HG02870 (cell line): ENCODE measurements around the gene IL19.

ENCODE experiments used
- ATAC-seq: cut with Tn5 transposase; IDR thresholded peaks from one replicate; pipeline ENCODE4 v1.9.1; 2021; ENCODE audit warnings: mild to moderate bottlenecking, moderate library complexity; ENCODE audit not compliant: unreplicated experiment

Gene IL19

GRCh38 chr1:206797534-206798383 is 27.2 kb downstream of the IL19 start:
- ATAC-seq = no peak

DNA sequence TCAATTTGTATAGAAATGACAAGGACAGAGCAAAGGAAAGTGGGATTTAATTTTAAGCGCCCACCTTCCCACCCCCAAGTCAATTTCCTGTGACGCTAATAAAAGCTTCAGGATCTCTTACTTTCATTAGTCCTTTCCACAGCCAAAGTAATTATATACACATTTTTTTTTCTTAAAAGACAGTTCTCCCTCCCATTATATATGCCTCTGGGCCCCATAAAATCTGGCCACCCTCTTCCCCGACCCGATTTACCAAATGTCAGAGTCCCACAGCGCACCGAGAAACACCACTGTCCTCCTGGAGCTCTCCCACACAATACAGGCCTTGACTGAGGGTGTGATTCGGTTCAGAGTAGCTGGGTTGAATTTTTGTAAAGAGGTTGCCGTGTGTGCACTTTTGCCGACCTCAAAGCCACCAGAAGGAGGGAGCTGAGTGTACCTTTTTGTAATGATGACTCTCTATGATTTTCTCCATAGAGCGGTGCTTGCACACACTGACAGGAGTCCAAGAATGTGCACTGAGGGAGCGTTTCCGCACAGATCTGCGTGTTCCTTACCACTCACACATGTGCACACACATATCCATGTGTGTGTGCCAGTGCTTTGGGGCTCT is 27.9 kb downstream of the IL19 start:
- ATAC-seq = no peak

GRCh38 chr1:206799311-206799710 is 28.7 kb downstream of the IL19 start:
- ATAC-seq = no peak

DNA sequence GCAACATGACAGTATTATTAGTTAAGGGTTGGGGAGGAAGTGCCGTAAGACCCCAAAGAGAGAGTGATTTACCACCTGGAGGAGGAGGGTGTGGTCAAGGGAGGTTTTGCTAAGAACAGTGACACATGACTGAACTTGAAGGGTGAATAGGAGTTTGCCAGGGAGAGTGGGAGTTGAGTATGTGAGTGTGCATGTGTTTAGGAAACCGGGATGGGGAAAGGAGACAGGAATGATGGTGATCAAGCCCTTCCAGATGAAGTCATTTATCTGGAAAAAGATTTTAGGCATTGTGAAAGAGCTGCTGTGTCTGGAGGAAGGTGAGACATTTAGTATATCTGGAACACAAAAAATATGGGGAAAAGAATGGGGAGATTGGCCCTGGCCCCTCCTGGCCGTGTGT is 29.8 kb downstream of the IL19 start:
- ATAC-seq = no peak

- no peak for ATAC-seq
Measured at GRCh38 chr1:206800891-206801290, 30.3 kb downstream of the IL19 start.

GRCh38 chr1:206801467-206801866 is 30.9 kb downstream of the IL19 start:
- ATAC-seq = no peak

GRCh38 chr1:206802401-206802800 is 31.8 kb downstream of the IL19 start:
- no peak for ATAC-seq

- peak; percentile 97 for ATAC-seq
Measured at GRCh38 chr1:206803221-206803730, 32.7 kb downstream of the IL19 start.

DNA sequence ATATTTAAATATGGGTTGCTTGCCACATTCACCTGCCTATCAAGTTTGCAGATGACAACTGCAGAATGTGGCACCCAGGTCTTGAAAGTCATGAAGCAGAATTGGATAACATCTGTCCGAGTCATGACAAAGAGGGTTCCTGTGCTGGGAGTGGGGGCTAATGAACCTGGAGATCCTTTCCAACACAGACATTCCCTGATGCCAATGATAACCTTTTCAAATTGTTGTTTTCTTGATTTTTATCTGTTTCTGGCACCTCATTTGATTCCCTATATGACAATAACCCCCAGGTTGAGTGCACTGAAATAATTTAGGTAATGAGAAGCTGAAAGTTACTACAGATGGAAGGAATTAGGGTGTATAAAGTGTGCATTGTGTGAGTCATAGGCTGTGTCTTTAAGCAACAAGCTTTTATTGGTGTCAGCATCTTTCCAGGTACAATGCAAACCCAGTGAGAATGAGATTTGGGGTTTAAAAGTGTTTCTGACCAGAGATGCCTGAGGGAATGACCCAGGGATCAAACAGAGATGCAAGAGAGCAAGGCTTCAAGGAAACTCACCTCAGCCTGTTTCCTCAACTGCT is 33.7 kb downstream of the IL19 start:
- no peak for ATAC-seq

GRCh38 chr1:206805357-206805756 is 34.8 kb downstream of the IL19 start:
- ATAC-seq = no peak

DNA sequence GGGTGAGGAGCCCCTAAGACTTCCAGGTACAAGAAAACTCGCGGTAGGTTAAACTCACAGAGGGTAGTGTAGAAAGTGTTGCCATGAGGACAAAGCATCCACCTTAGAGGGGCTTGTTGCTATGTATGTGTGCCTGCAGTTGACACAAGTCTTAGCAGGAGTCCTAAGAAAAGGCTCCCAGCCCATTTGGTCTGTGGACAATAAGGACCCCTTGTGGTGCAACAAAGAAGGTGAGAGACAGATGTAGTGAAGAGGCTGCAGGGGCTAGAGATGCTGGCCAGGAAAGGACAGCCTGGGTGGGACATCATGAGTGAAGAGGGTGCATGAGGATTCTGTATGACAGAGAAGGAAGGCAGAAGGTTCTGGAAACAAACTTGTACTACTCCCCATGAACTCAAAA is 38.0 kb downstream of the IL19 start:
- ATAC-seq = no peak

GRCh38 chr1:206809504-206810084 is 39.0 kb downstream of the IL19 start:
- ATAC-seq = no peak

GRCh38 chr1:206812471-206812870 is 41.9 kb downstream of the IL19 start:
- ATAC-seq = no peak

- no peak for ATAC-seq
Measured at GRCh38 chr1:206814716-206815341, 44.3 kb downstream of the IL19 start.

DNA sequence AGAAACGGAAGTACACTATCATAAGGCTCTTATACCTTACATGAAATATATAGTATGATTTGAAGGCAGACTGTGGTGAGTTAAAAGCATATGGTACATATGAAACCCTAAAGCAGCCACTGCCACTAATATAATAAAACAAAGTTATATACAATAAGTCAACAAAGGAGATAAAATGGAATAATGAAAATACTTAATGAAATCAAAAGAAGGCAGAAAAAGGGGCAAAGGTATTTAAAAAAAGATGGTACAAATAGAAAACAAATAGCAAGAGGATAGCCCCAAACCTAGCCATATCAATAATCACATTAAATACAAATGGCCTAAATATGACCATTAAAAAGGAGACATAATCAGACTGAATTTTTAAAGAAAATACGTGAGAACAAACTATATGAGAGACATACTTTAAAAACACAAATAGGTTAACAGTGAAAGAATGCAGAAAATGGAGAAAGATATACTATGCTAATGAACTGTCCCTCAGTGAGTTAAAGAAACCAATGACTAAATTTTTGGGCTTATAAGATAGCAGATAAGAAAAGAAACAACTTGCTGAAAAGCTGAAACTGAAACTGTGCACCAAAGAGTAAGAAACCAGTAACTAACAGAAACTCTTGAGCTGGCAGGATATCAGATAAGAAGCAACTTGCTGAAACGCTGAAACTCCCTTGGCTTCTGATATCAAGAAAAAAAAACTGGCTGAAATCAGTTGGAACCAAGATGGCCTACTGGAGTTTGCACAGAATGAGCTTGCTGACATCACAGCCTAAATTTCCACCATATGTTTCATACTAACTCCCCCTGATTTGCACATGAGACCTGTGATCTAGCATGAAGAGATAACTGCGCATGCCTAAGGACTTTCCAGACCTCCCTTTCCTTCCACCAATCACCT is 46.1 kb downstream of the IL19 start:
- ATAC-seq = no peak

- no peak for ATAC-seq
Measured at GRCh38 chr1:206821493-206821892, 50.9 kb downstream of the IL19 start.

DNA sequence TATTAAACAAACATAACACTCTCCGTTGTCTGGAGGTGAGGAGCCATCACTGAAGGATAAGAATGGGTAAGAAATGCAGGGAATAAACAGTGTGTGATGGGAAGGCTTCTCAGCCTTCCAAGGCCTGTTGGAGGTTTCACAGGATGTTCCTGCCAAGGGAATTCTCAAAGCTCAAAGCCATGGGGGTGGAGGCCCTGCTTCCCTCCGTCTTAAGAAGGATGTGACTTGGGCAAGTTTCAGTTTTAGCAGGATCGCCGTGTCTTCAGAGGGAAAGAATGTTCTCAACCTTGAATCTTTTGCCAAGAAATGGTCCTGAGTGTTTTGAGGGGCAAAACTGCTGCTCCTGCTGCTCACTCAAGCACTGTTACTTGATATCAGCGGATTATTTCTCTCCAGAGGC is 53.2 kb downstream of the IL19 start:
- no peak for ATAC-seq

GRCh38 chr1:206824331-206824730 is 53.8 kb downstream of the IL19 start:
- ATAC-seq = no peak

- no peak for ATAC-seq
Measured at GRCh38 chr1:206826394-206826793, 55.8 kb downstream of the IL19 start.

DNA sequence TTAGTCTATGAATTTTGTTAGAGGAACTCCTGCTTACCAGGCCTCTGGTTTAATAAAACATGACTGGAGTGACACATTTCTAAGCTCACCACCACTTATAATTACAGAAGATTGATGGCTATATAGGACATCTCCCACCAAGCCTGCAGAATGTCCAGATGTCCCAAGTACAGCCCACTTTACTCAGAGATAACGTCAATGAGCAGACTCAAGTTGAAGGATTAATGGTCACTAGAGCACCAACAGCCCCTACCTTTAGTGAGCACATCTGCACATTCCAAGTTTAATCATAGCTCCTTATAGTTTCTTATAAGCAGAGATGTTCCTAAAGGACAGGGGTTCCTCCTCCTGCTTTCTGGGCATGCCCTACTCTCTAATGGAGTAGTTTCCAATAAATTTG is 57.5 kb downstream of the IL19 start:
- ATAC-seq = no peak
